HEK293 (cell line): ENCODE measurements around the gene OGFOD3.

ENCODE experiments used
- HOXC10 ChIP-seq: sonication (generic); formaldehyde crosslinking; IDR thresholded peaks from 2 replicates; pipeline ENCODE4 v1.8.1; 2023; ENCODE audit warnings: mild to moderate bottlenecking, missing genetic modification reagents
- IKZF3 ChIP-seq: fragments of 450-650 bp; IDR thresholded peaks from 2 replicates; pipeline ENCODE4 v1.5.0; 2018; ENCODE audit warnings: missing biosample characterization, mild to moderate bottlenecking, missing genetic modification characterization, moderate library complexity
- KLF10 ChIP-seq: fragments of 450-650 bp; IDR thresholded peaks from 2 replicates; pipeline ENCODE4 v1.5.1; 2018; ENCODE audit warnings: missing biosample characterization, mild to moderate bottlenecking, missing genetic modification characterization
- REPIN1 ChIP-seq: fragments of 450-650 bp; formaldehyde crosslinking; IDR thresholded peaks from 2 replicates; pipeline ENCODE4 v1.5.1; 2017; ENCODE audit warnings: missing biosample characterization, missing genetic modification characterization, low read depth
- TRIM28 ChIP-seq: IDR thresholded peaks from 2 replicates; pipeline ENCODE4 v1.6.1; 2011; ENCODE audit warnings: low read length, control low read depth, borderline replicate concordance
- WT1 ChIP-seq: fragments of 450-650 bp; formaldehyde crosslinking; IDR thresholded peaks from 2 replicates; pipeline ENCODE4 v1.5.1; 2016; ENCODE audit warnings: missing biosample characterization, missing genetic modification characterization
- ZFP37 ChIP-seq: fragments of 450-650 bp; formaldehyde crosslinking; IDR thresholded peaks from 2 replicates; pipeline ENCODE4 v1.5.1; 2016; ENCODE audit warnings: missing biosample characterization, missing genetic modification characterization
- ZNF114 ChIP-seq: fragments of 450-650 bp; formaldehyde crosslinking; IDR thresholded peaks from 2 replicates; pipeline ENCODE4 v1.5.0; 2017; ENCODE audit warnings: missing biosample characterization, missing genetic modification characterization
- ZNF121 ChIP-seq: fragments of 450-650 bp; formaldehyde crosslinking; IDR thresholded peaks from 2 replicates; pipeline ENCODE4 v1.5.1; 2016; ENCODE audit warnings: missing biosample characterization, missing genetic modification characterization
- ZNF140 ChIP-seq: fragments of 450-650 bp; formaldehyde crosslinking; IDR thresholded peaks from 2 replicates; pipeline ENCODE4 v1.5.1; 2016; ENCODE audit warnings: missing biosample characterization, missing genetic modification characterization
- ZNF155 ChIP-seq: fragments of 450-650 bp; formaldehyde crosslinking; IDR thresholded peaks from 2 replicates; pipeline ENCODE4 v1.5.1; 2016; ENCODE audit warnings: missing biosample characterization, missing genetic modification characterization
- ZNF239 ChIP-seq: fragments of 450-650 bp; formaldehyde crosslinking; IDR thresholded peaks from 2 replicates; pipeline ENCODE4 v1.5.1; 2016; ENCODE audit warnings: missing biosample characterization, missing genetic modification characterization
- ZNF24 ChIP-seq: fragments of 450-650 bp; formaldehyde crosslinking; IDR thresholded peaks from 2 replicates; pipeline ENCODE4 v1.5.1; 2016; ENCODE audit warnings: missing biosample characterization, missing genetic modification characterization
- ZNF292 ChIP-seq: fragments of 450-650 bp; formaldehyde crosslinking; IDR thresholded peaks from 2 replicates; pipeline ENCODE4 v1.5.1; 2016; ENCODE audit warnings: low read depth, missing biosample characterization, missing genetic modification characterization, borderline replicate concordance
- ZNF341 ChIP-seq: fragments of 450-650 bp; formaldehyde crosslinking; IDR thresholded peaks from 2 replicates; pipeline ENCODE4; 2016; ENCODE audit warnings: low read depth, missing biosample characterization, missing genetic modification characterization
- ZNF37A ChIP-seq: fragments of 450-650 bp; IDR thresholded peaks from 2 replicates; pipeline ENCODE4 v1.5.1; 2018; ENCODE audit warnings: missing biosample characterization, missing genetic modification characterization
- ZNF48 ChIP-seq: fragments of 450-650 bp; formaldehyde crosslinking; IDR thresholded peaks from 2 replicates; pipeline ENCODE4 v1.5.1; 2016; ENCODE audit warnings: missing biosample characterization, missing genetic modification characterization
- ZNF510 ChIP-seq: fragments of 450-650 bp; formaldehyde crosslinking; IDR thresholded peaks from 2 replicates; pipeline ENCODE4 v1.5.1; 2018; ENCODE audit warnings: mild to moderate bottlenecking, missing genetic modification characterization, missing biosample characterization; ENCODE audit not compliant: insufficient replicate concordance
- ZNF548 ChIP-seq: fragments of 450-650 bp; formaldehyde crosslinking; IDR thresholded peaks from 2 replicates; pipeline ENCODE4 v1.5.1; 2016; ENCODE audit warnings: missing biosample characterization, missing genetic modification characterization
- ZNF571 ChIP-seq: fragments of 450-650 bp; formaldehyde crosslinking; IDR thresholded peaks from 2 replicates; pipeline ENCODE4 v1.5.0; 2017; ENCODE audit warnings: missing biosample characterization, missing genetic modification characterization
- ZNF600 ChIP-seq: fragments of 450-650 bp; formaldehyde crosslinking; IDR thresholded peaks from 2 replicates; pipeline ENCODE4 v1.5.1; 2016; ENCODE audit warnings: missing biosample characterization, missing genetic modification characterization
- ZNF747 ChIP-seq: fragments of 450-650 bp; formaldehyde crosslinking; IDR thresholded peaks from 2 replicates; pipeline ENCODE4 v1.5.1; 2016; ENCODE audit warnings: missing biosample characterization, missing genetic modification characterization
- ZNF792 ChIP-seq: fragments of 450-650 bp; formaldehyde crosslinking; IDR thresholded peaks from 2 replicates; pipeline ENCODE4 v1.5.1; 2016; ENCODE audit warnings: missing biosample characterization, missing genetic modification characterization
- TF ChIP-seq, protein P1 (sequence below): fragments of 450-650 bp; formaldehyde crosslinking; IDR thresholded peaks from 2 replicates; pipeline ENCODE4 v1.5.1; 2016; ENCODE audit warnings: missing biosample characterization, missing genetic modification characterization
- TF ChIP-seq, protein P2 (sequence below): fragments of 450-650 bp; formaldehyde crosslinking; IDR thresholded peaks from 2 replicates; pipeline ENCODE4 v1.5.1; 2016; ENCODE audit warnings: missing biosample characterization, missing genetic modification characterization
- TF ChIP-seq, protein P3 (sequence below): fragments of 450-650 bp; formaldehyde crosslinking; IDR thresholded peaks from 2 replicates; pipeline ENCODE4 v1.5.1; 2016; ENCODE audit warnings: missing biosample characterization, missing genetic modification characterization
- TF ChIP-seq, protein P4 (sequence below): fragments of 450-650 bp; formaldehyde crosslinking; IDR thresholded peaks from 2 replicates; pipeline ENCODE4 v1.5.1; 2016; ENCODE audit warnings: missing biosample characterization, missing genetic modification characterization
- TF ChIP-seq, protein P5 (sequence below): fragments of 450-650 bp; formaldehyde crosslinking; IDR thresholded peaks from 2 replicates; pipeline ENCODE4 v1.5.1; 2016; ENCODE audit warnings: missing biosample characterization, missing genetic modification characterization

The OGFOD3 gene

DNA sequence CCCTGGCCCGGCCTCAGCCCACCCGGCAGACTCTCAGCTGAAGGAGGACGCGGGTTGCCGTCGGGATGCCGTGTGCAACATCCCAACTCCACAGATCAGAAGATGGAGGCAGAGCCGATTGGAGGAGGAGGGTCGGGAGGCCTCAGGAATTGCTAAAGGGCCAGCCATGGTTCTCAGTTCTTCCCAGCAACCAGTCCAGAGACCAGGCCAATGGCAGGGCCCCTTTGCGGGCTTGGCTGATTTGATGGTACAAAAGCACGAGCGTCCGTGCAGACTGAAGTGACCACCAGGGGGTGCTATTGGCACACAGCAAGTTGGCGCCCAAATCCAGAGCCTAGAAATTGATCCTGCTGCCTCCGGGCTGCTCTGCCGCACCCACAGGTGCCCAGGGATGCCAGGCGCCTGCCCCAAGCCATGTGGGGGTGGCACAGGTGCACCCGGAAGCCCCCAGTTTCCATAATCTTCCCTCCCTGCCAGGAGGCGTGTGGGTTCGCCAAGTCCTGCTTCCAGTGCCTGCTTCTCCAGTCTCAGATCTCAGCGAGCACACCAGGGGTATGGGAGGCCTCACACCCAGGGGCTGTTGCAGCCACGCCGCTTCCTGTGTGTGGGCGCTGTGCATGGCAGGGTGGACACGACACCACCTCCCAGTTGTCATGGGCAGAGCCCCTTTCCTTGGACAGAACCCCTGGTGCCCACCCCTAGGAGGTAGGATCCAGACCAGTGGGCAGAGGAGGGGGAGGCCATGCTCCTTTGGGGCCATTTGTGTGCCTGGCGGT, 66.5 kb downstream of the OGFOD3 start (continued):
- TF ChIP-seq, protein P1, sequence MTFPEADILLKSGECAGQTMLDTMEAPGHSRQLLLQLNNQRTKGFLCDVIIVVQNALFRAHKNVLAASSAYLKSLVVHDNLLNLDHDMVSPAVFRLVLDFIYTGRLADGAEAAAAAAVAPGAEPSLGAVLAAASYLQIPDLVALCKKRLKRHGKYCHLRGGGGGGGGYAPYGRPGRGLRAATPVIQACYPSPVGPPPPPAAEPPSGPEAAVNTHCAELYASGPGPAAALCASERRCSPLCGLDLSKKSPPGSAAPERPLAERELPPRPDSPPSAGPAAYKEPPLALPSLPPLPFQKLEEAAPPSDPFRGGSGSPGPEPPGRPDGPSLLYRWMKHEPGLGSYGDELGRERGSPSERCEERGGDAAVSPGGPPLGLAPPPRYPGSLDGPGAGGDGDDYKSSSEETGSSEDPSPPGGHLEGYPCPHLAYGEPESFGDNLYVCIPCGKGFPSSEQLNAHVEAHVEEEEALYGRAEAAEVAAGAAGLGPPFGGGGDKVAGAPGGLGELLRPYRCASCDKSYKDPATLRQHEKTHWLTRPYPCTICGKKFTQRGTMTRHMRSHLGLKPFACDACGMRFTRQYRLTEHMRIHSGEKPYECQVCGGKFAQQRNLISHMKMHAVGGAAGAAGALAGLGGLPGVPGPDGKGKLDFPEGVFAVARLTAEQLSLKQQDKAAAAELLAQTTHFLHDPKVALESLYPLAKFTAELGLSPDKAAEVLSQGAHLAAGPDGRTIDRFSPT, result peak; percentile 92
- TF ChIP-seq HOXC10 (no peak), WT1 (tag by site-specific recombination) (no peak), ZNF114 (tag by site-specific recombination) (no peak), ZFP37 (tag by site-specific recombination) (no peak), IKZF3 (tag by site-specific recombination) (0 out of 2 replicates have a peak, but pooled peaks have one; percentile 22), ZNF510 (tag by site-specific recombination) (no peak), ZNF600 (peak; percentile 88), ZNF239 (tag by site-specific recombination) (no peak), ZNF37A (tag by site-specific recombination) (no peak), ZNF571 (tag by site-specific recombination) (no peak), ZNF24 (tag by site-specific recombination) (no peak), KLF10 (tag by site-specific recombination) (no peak), ZNF341 (tag by site-specific recombination) (no peak), ZNF121 (no peak), TRIM28 (no peak), ZNF48 (tag by site-specific recombination) (no peak), ZNF792 (tag by site-specific recombination) (no peak), ZNF292 (tag by site-specific recombination) (no peak), ZNF140 (tag by site-specific recombination) (no peak), REPIN1 (no peak), ZNF548 (no peak), ZNF747 (tag by site-specific recombination) (no peak), ZNF155 (tag by site-specific recombination) (no peak)
- TF ChIP-seq, protein P2, sequence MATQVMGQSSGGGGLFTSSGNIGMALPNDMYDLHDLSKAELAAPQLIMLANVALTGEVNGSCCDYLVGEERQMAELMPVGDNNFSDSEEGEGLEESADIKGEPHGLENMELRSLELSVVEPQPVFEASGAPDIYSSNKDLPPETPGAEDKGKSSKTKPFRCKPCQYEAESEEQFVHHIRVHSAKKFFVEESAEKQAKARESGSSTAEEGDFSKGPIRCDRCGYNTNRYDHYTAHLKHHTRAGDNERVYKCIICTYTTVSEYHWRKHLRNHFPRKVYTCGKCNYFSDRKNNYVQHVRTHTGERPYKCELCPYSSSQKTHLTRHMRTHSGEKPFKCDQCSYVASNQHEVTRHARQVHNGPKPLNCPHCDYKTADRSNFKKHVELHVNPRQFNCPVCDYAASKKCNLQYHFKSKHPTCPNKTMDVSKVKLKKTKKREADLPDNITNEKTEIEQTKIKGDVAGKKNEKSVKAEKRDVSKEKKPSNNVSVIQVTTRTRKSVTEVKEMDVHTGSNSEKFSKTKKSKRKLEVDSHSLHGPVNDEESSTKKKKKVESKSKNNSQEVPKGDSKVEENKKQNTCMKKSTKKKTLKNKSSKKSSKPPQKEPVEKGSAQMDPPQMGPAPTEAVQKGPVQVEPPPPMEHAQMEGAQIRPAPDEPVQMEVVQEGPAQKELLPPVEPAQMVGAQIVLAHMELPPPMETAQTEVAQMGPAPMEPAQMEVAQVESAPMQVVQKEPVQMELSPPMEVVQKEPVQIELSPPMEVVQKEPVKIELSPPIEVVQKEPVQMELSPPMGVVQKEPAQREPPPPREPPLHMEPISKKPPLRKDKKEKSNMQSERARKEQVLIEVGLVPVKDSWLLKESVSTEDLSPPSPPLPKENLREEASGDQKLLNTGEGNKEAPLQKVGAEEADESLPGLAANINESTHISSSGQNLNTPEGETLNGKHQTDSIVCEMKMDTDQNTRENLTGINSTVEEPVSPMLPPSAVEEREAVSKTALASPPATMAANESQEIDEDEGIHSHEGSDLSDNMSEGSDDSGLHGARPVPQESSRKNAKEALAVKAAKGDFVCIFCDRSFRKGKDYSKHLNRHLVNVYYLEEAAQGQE, result peak; percentile 30; the same call in 1 of the 2 replicates
- TF ChIP-seq, protein P3, sequence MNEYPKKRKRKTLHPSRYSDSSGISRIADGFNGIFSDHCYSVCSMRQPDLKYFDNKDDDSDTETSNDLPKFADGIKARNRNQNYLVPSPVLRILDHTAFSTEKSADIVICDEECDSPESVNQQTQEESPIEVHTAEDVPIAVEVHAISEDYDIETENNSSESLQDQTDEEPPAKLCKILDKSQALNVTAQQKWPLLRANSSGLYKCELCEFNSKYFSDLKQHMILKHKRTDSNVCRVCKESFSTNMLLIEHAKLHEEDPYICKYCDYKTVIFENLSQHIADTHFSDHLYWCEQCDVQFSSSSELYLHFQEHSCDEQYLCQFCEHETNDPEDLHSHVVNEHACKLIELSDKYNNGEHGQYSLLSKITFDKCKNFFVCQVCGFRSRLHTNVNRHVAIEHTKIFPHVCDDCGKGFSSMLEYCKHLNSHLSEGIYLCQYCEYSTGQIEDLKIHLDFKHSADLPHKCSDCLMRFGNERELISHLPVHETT (tag by site-specific recombination), result no peak
- TF ChIP-seq, protein P4, sequence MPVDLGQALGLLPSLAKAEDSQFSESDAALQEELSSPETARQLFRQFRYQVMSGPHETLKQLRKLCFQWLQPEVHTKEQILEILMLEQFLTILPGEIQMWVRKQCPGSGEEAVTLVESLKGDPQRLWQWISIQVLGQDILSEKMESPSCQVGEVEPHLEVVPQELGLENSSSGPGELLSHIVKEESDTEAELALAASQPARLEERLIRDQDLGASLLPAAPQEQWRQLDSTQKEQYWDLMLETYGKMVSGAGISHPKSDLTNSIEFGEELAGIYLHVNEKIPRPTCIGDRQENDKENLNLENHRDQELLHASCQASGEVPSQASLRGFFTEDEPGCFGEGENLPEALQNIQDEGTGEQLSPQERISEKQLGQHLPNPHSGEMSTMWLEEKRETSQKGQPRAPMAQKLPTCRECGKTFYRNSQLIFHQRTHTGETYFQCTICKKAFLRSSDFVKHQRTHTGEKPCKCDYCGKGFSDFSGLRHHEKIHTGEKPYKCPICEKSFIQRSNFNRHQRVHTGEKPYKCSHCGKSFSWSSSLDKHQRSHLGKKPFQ (tag by site-specific recombination), result no peak
- TF ChIP-seq, protein P5, sequence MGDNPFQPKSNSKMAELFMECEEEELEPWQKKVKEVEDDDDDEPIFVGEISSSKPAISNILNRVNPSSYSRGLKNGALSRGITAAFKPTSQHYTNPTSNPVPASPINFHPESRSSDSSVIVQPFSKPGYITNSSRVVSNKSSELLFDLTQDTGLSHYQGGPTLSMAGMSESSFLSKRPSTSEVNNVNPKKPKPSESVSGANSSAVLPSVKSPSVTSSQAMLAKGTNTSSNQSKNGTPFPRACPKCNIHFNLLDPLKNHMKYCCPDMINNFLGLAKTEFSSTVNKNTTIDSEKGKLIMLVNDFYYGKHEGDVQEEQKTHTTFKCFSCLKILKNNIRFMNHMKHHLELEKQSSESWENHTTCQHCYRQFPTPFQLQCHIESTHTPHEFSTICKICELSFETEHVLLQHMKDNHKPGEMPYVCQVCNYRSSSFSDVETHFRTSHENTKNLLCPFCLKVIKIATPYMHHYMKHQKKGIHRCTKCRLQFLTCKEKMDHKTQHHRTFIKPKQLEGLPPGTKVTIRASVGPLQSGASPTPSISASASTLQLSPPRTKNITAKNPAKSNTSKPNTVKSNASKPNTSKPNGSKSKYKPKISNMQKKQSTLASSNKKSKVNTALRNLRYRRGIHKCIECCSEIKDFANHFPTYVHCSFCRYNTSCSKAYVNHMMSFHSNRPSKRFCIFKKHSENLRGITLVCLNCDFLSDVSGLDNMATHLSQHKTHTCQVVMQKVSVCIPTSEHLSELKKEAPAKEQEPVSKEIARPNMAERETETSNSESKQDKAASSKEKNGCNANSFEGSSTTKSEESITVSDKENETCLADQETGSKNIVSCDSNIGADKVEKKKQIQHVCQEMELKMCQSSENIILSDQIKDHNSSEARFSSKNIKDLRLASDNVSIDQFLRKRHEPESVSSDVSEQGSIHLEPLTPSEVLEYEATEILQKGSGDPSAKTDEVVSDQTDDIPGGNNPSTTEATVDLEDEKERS (tag by site-specific recombination), result no peak
